HepG2 (cell line): ENCODE measurements around the gene YY1AP1. TPM values are rescaled to one million over a fixed set of nuclear protein-coding genes. Genes with fewer than 3 reads are reported as not detected.
"Not testable (repeated sequence)": the region's sequence is repeated elsewhere in the genome, so short reads cannot be mapped to it uniquely, and the experiment has no call there.

Experiments
- ATAC-seq: fragments of 200-7000 bp; cut with Tn5 transposase; 3 replicates; pipeline ENCODE4 v1.9.1; 2020; ENCODE audit warnings: mild to moderate bottlenecking, moderate library complexity
- BruUV-seq: library from RNA; stranded (reverse); fragments of 400-500 nt; replicated peaks from 2 replicates; lab custom pipeline; 2021; lab: Mats Ljungman, UMichigan
- CTCF ChIA-PET: fragments of 300-600 bp; formaldehyde crosslinking; extraction: SDS; loops from one replicate; lab custom pipeline; 2021; ENCODE audit warnings: low total read pairs, inconsistent platforms, low intra/inter-chr PET ratio; lab: Yijun Ruan, JAX
- POLR2A ChIA-PET: fragments of 350-600 bp; sonication (Branson Sonifier 250); formaldehyde crosslinking; loops from one replicate; lab custom pipeline; 2020; ENCODE audit warnings: antibody characterized with exemption, inconsistent platforms; lab: Yijun Ruan, JAX
- DNase-seq: peaks from one replicate; pipeline ENCODE4 v3.0.0-alpha.2; 2015; ENCODE audit warnings: low spot score
- FAIRE-seq: peaks from 3 replicates; lab custom pipeline; 2011; peaks lifted over from hg19 to GRCh38; lab: Jason Lieb, UNC
- H2AFZ ChIP-seq: one replicate; pipeline ENCODE4 v1.6.1; 2011; ENCODE audit warnings: low read length, inconsistent platforms
- H3K27ac ChIP-seq: fragments of 300-600 bp; 3 replicates; pipeline ENCODE4 v1.8.0; 2011; ENCODE audit warnings: mixed run types, mild to moderate bottlenecking, mixed read lengths, low read length, inconsistent platforms; ENCODE audit not compliant: insufficient read depth; ENCODE audit errors: extremely low read length
- H3K27me3 ChIP-seq, 2 experiments: fragments of 200-600 bp in 1 of 2; 2 replicates in 1 of 2; 3 replicates in 1 of 2; pipeline versions ENCODE4 v1.6.0 to v1.8.0; 2011; ENCODE audit warnings: low read length in 2 of 2, mild to moderate bottlenecking in 2 of 2, moderate library complexity in 2 of 2, inconsistent platforms in 1 of 2; ENCODE audit not compliant: insufficient read depth in 2 of 2, control insufficient read depth in 1 of 2
- H3K36me3 ChIP-seq, 2 experiments: fragments of 200-600 bp in 1 of 2; replicated peaks in 1 of 2; 2 replicates in 1 of 2; 3 replicates in 1 of 2; pipeline versions ENCODE4 v1.5.1 to v1.8.0; 2011; ENCODE audit warnings: low read length in 2 of 2, inconsistent platforms in 1 of 2; ENCODE audit not compliant: insufficient read depth in 2 of 2, control insufficient read depth in 1 of 2
- H3K4me1 ChIP-seq: 2 replicates; pipeline ENCODE4 v1.5.1; 2012; ENCODE audit warnings: low read length, inconsistent platforms; ENCODE audit not compliant: insufficient read depth
- H3K4me2 ChIP-seq: 2 replicates; pipeline ENCODE4 v1.6.0; 2011; ENCODE audit warnings: low read depth, low read length, inconsistent platforms
- H3K4me3 ChIP-seq, 3 experiments: fragments of 200-600 bp in 1 of 3; sonication (generic), shearing (Covaris generic) in 1 of 3; replicated peaks in 1 of 3; 2 replicates each; pipeline ENCODE4 v1.5.1; 2011 to 2016; ENCODE audit warnings: low read length in 3 of 3, inconsistent platforms in 2 of 3, low read depth in 2 of 3, mild to moderate bottlenecking in 2 of 3, control low read depth in 1 of 3, mixed read lengths in 1 of 3; ENCODE audit not compliant: insufficient read depth in 1 of 3
- H3K79me2 ChIP-seq: one replicate; pipeline ENCODE4 v1.6.1; 2011; ENCODE audit warnings: low read length, inconsistent platforms; ENCODE audit not compliant: insufficient read depth
- H3K9ac ChIP-seq: 2 replicates; pipeline ENCODE4 v1.6.0; 2011; ENCODE audit warnings: mild to moderate bottlenecking, low read depth, low read length, inconsistent platforms; ENCODE audit not compliant: insufficient read depth
- H3K9me3 ChIP-seq: 2 replicates; pipeline ENCODE4 v1.5.1; 2012; ENCODE audit warnings: mild to moderate bottlenecking, low read length
- H4K20me1 ChIP-seq: 2 replicates; pipeline ENCODE4 v1.6.0; 2011; ENCODE audit warnings: inconsistent platforms, mild to moderate bottlenecking, low read length, moderate library complexity; ENCODE audit not compliant: insufficient read depth
- CCDC6 ChIP-seq: sonication (generic); formaldehyde crosslinking; IDR thresholded peaks from 2 replicates; pipeline ENCODE4 v1.8.1; 2022; ENCODE audit warnings: mild to moderate bottlenecking, missing genetic modification reagents, moderate library complexity
- HIVEP1 ChIP-seq: sonication (generic); formaldehyde crosslinking; IDR thresholded peaks from 2 replicates; pipeline ENCODE4 v1.4.0; 2020; ENCODE audit warnings: mild to moderate bottlenecking, missing genetic modification reagents
- POGZ ChIP-seq: sonication (generic); formaldehyde crosslinking; IDR thresholded peaks from 2 replicates; pipeline ENCODE4 v1.4.0; 2020; ENCODE audit warnings: mild to moderate bottlenecking, missing genetic modification reagents
- SIN3A ChIP-seq: IDR thresholded peaks from 2 replicates; pipeline ENCODE4 v1.6.1; 2011; ENCODE audit warnings: low read depth, mild to moderate bottlenecking, control low read depth, low read length, borderline replicate concordance
- ZNF451 ChIP-seq: sonication (generic); formaldehyde crosslinking; IDR thresholded peaks from 2 replicates; pipeline ENCODE4 v1.5.0; 2020; ENCODE audit warnings: mild to moderate bottlenecking, missing genetic modification reagents
- ZNF572 ChIP-seq: sonication (generic); formaldehyde crosslinking; IDR thresholded peaks from 2 replicates; pipeline ENCODE4 v1.5.1; 2020; ENCODE audit warnings: mild to moderate bottlenecking, missing genetic modification reagents
- ZSCAN21 ChIP-seq: sonication (generic); formaldehyde crosslinking; IDR thresholded peaks from 2 replicates; pipeline ENCODE4 v1.8.0; 2022; ENCODE audit warnings: mild to moderate bottlenecking, missing genetic modification reagents, moderate library complexity, borderline replicate concordance
- WGBS: methylation state at CpG from one replicate; pipeline ENCODE4 v1.1.6; 2017; ENCODE audit warnings: low lambda C conversion rate; 5-methylcytosine and 5-hydroxymethylcytosine counted together
- in situ Hi-C: cut with HindIII; loops from 2 replicates; pipeline ENCODE4 v1.10.0; 2017; ENCODE audit warnings: low pct_unique_long_range_greater_than_20kb; ENCODE audit not compliant: extremely low pct_ligation_motif_present
- intact Hi-C: fragments of 100-400 bp; cut with micrococcal nuclease; formaldehyde crosslinking; loops from one replicate; pipeline ENCODE4 v1.10.0; 2022; ENCODE audit not compliant: unreplicated experiment
- polyA plus RNA-seq, 8 experiments: library from polyadenylated mRNA; depleted of rRNA in 3 of 8; stranded (reverse) in 7 of 8; unstranded in 1 of 8; fragments of >200 nt; fragmentation: Illumina TruSeq in 4 of 8; extraction: Trizol in 4 of 8; gene quantifications; 2 replicates each; pipeline versions ENCODE4 v1.2.1 to v1.2.3, GENCODE V29; 2011 to 2016; ENCODE audit warnings: low read depth in 4 of 8, missing spikeins in 1 of 8, mixed read lengths in 1 of 8; ENCODE audit not compliant: insufficient read depth in 1 of 8
- total RNA-seq, 5 experiments: library from RNA; depleted of rRNA; stranded (reverse); fragments of >200 nt; fragmentation: Illumina TruSeq; extraction: Trizol; gene quantifications; 2 replicates each; pipeline ENCODE4 v1.2.3, GENCODE V29; 2016; ENCODE audit warnings: low read depth in 1 of 5
- TF ChIP-seq, protein P1 (sequence below): sonication (generic); formaldehyde crosslinking; IDR thresholded peaks from 2 replicates; pipeline ENCODE4 v1.4.0; 2020; ENCODE audit warnings: missing genetic modification reagents, borderline replicate concordance
- TF ChIP-seq, protein P2 (sequence below), 2 experiments: sonication (generic) in 1 of 2; formaldehyde crosslinking in 1 of 2; IDR thresholded peaks; 2 replicates each; pipeline versions ENCODE4 v1.4.0 to v1.6.1; 2018 to 2020; ENCODE audit warnings: missing genetic modification reagents in 2 of 2, borderline replicate concordance in 1 of 2, low read depth in 1 of 2, mild to moderate bottlenecking in 1 of 2, missing biosample characterization in 1 of 2
- TF ChIP-seq, protein P3 (sequence below): sonication (generic); formaldehyde crosslinking; IDR thresholded peaks from 2 replicates; pipeline ENCODE4 v1.8.1; 2022; ENCODE audit warnings: low read depth, mild to moderate bottlenecking, missing genetic modification reagents
- TF ChIP-seq, protein P4 (sequence below): sonication (generic); formaldehyde crosslinking; IDR thresholded peaks from 2 replicates; pipeline ENCODE4 v1.4.0; 2020; ENCODE audit warnings: missing genetic modification reagents
- TF ChIP-seq, protein P5 (sequence below): sonication (generic); formaldehyde crosslinking; IDR thresholded peaks from 2 replicates; pipeline ENCODE4 v1.8.0; 2023; ENCODE audit warnings: mild to moderate bottlenecking, missing genetic modification reagents

The YY1AP1 gene
- total and polyA plus RNA-seq, 2 of the 13 experiments (the other 11 are each of a cell fraction or from before 2014, with no cell fraction given) = 28.5 to 69.4 TPM

DNA sequence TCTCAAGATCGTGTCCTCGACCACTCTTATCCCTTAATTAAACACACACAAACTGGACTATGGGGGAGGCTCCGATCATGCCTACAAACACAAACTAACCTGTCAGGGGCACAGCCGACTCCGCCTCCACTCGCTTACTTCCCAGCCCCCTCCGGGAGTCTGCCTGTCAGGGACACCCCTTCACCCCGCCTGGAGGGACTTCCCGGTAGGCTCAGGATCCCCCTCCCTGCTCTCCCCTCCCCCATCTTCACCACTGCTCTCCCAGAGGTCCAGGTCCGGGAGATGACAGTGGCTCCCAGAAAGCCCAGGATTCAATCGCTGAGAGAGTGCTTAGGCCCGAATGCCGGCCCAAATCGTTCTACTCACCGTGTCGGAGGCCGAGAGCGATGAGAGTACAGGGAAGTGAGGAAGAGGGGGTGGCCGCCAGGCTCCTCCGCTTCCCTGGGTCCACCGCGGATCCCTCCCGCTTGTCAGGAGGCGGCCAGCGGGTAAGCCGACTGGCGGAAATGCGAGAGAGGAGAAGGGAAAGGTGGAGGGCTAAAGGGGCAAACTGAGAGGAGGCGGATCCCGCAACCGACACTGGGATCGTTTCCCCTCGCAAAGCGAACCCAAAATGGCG is 760 bp downstream of the YY1AP1 start:
- Histone ChIP-seq H3K27ac (peak overlapping the region; percentile 96), H3K79me2 (peaks cover 85% of the 10 kb centered on the region), H3K4me2 (peak overlapping the region; percentile 45), H3K4me1 (peaks cover 52% of the 10 kb centered on the region), H3K4me3 (peak overlapping the region; percentile 74 to 100 (median 95)), H3K9ac (peak overlapping the region; percentile 99)
- DNase-seq, H4K20me1 ChIP-seq, H3K9me3 ChIP-seq, H3K36me3 ChIP-seq, in situ Hi-C loops, FAIRE-seq, BruUV-seq, CTCF ChIA-PET, intact Hi-C loops, H3K27me3 ChIP-seq, H2AFZ ChIP-seq: not testable (repeated sequence)
- POLR2A ChIA-PET = interaction anchor here (1.3 kb wide), 1 partner anchor 11 kb away, joined by 3 read pairs; no protein-coding TSS in a partner anchor
- WGBS = under 1% methylated on average over 23 of the region's 35 CpGs
- ATAC-seq = peak; percentile 39
- TF ChIP-seq, protein P1, sequence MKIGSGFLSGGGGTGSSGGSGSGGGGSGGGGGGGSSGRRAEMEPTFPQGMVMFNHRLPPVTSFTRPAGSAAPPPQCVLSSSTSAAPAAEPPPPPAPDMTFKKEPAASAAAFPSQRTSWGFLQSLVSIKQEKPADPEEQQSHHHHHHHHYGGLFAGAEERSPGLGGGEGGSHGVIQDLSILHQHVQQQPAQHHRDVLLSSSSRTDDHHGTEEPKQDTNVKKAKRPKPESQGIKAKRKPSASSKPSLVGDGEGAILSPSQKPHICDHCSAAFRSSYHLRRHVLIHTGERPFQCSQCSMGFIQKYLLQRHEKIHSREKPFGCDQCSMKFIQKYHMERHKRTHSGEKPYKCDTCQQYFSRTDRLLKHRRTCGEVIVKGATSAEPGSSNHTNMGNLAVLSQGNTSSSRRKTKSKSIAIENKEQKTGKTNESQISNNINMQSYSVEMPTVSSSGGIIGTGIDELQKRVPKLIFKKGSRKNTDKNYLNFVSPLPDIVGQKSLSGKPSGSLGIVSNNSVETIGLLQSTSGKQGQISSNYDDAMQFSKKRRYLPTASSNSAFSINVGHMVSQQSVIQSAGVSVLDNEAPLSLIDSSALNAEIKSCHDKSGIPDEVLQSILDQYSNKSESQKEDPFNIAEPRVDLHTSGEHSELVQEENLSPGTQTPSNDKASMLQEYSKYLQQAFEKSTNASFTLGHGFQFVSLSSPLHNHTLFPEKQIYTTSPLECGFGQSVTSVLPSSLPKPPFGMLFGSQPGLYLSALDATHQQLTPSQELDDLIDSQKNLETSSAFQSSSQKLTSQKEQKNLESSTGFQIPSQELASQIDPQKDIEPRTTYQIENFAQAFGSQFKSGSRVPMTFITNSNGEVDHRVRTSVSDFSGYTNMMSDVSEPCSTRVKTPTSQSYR = peak; percentile 33; the same call in 1 of the 2 replicates
- TF ChIP-seq POGZ = 0 out of 2 replicates have a peak, but pooled peaks have one; percentile 2
- TF ChIP-seq, protein P2, sequence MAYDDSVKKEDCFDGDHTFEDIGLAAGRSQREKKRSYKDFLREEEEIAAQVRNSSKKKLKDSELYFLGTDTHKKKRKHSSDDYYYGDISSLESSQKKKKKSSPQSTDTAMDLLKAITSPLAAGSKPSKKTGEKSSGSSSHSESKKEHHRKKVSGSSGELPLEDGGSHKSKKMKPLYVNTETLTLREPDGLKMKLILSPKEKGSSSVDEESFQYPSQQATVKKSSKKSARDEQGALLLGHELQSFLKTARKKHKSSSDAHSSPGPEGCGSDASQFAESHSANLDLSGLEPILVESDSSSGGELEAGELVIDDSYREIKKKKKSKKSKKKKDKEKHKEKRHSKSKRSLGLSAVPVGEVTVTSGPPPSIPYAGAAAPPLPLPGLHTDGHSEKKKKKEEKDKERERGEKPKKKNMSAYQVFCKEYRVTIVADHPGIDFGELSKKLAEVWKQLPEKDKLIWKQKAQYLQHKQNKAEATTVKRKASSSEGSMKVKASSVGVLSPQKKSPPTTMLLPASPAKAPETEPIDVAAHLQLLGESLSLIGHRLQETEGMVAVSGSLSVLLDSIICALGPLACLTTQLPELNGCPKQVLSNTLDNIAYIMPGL (CRISPR knock-in tag; IDR thresholded peaks at IDR 0.05; ENCODE audit: borderline replicate concordance in 1 of 2, low read depth in 1 of 2) = 0 out of 4 replicates have a peak, but pooled peaks of 1 of the 2 experiments have one; percentile 4
- TF ChIP-seq, protein P3, sequence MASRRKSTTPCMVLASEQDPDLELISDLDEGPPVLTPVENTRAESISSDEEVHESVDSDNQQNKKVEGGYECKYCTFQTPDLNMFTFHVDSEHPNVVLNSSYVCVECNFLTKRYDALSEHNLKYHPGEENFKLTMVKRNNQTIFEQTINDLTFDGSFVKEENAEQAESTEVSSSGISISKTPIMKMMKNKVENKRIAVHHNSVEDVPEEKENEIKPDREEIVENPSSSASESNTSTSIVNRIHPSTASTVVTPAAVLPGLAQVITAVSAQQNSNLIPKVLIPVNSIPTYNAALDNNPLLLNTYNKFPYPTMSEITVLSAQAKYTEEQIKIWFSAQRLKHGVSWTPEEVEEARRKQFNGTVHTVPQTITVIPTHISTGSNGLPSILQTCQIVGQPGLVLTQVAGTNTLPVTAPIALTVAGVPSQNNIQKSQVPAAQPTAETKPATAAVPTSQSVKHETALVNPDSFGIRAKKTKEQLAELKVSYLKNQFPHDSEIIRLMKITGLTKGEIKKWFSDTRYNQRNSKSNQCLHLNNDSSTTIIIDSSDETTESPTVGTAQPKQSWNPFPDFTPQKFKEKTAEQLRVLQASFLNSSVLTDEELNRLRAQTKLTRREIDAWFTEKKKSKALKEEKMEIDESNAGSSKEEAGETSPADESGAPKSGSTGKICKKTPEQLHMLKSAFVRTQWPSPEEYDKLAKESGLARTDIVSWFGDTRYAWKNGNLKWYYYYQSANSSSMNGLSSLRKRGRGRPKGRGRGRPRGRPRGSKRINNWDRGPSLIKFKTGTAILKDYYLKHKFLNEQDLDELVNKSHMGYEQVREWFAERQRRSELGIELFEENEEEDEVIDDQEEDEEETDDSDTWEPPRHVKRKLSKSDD (CRISPR knock-in tag) = peak; percentile 44; the same call in 1 of the 2 replicates
- 0 out of 2 replicates have a peak, but pooled peaks have one; percentile 34 for TF ChIP-seq HIVEP1 (CRISPR knock-in tag)
- TF ChIP-seq, protein P4, sequence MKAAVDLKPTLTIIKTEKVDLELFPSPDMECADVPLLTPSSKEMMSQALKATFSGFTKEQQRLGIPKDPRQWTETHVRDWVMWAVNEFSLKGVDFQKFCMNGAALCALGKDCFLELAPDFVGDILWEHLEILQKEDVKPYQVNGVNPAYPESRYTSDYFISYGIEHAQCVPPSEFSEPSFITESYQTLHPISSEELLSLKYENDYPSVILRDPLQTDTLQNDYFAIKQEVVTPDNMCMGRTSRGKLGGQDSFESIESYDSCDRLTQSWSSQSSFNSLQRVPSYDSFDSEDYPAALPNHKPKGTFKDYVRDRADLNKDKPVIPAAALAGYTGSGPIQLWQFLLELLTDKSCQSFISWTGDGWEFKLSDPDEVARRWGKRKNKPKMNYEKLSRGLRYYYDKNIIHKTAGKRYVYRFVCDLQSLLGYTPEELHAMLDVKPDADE (CRISPR knock-in tag) = peak; percentile 21; the same call in 1 of the 2 replicates
- TF ChIP-seq ZSCAN21 (CRISPR knock-in tag) = peak; percentile 27; the same call in 1 of the 2 replicates
- TF ChIP-seq ZNF572 (CRISPR knock-in tag) = 0 out of 2 replicates have a peak, but pooled peaks have one; percentile 50
- peak; percentile 29; the same call in 1 of the 2 replicates for TF ChIP-seq CCDC6 (CRISPR knock-in tag)
- TF ChIP-seq, protein P5, sequence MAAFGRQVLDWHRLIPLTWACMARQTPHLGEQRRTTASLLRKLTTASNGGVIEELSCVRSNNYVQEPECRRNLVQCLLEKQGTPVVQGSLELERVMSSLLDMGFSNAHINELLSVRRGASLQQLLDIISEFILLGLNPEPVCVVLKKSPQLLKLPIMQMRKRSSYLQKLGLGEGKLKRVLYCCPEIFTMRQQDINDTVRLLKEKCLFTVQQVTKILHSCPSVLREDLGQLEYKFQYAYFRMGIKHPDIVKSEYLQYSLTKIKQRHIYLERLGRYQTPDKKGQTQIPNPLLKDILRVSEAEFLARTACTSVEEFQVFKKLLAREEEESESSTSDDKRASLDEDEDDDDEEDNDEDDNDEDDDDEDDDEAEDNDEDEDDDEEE (CRISPR knock-in tag) = peak; percentile 15
- TF ChIP-seq ZNF451 = peak; percentile 18
- TF ChIP-seq SIN3A = 0 out of 2 replicates have a peak, but pooled peaks have one; percentile 28
